HEK293 (cell line): ENCODE results near the gene DENND1A.

Source experiments
- CTCF ChIA-PET: fragments of 350-600 bp; formaldehyde crosslinking; extraction: SDS; loops from one replicate; lab custom pipeline; 2021; ENCODE audit warnings: antibody characterized with exemption; lab: Yijun Ruan, JAX
- POLR2A ChIA-PET: fragments of 300-600 bp; formaldehyde crosslinking; extraction: SDS; loops from one replicate; lab custom pipeline; 2020; ENCODE audit warnings: antibody characterized with exemption, inconsistent platforms; lab: Yijun Ruan, JAX
- H3K27ac ChIP-seq: fragments of 200-500 bp; sonication (Bioruptor generic); 2 replicates; pipeline ENCODE4 v1.5.1; 2014; ENCODE audit warnings: low read depth, low read length, control low read depth, inconsistent platforms; ENCODE audit errors: extremely low read depth
- H3K36me3 ChIP-seq, 2 experiments: fragments of 200-500 bp in 1 of 2; sonication (Bioruptor generic) in 1 of 2; 1 replicate in 1 of 2; 2 replicates in 1 of 2; pipeline ENCODE4 v1.5.1; 2014 to 2017; ENCODE audit warnings: inconsistent platforms in 2 of 2, low read length in 2 of 2; ENCODE audit not compliant: control insufficient read depth in 2 of 2, insufficient read depth in 1 of 2
- H3K4me1 ChIP-seq: fragments of 200-500 bp; sonication (Bioruptor generic); 2 replicates; pipeline ENCODE4 v1.5.1; 2014; ENCODE audit warnings: mild to moderate bottlenecking, low read length, inconsistent platforms; ENCODE audit not compliant: control insufficient read depth, insufficient read depth
- H3K4me3 ChIP-seq: 2 replicates; pipeline ENCODE4 v1.5.1; 2011; ENCODE audit warnings: low read depth, mild to moderate bottlenecking, control low read depth, low read length, moderate library complexity
- H3K9me3 ChIP-seq: fragments of 200-500 bp; sonication (Bioruptor generic); 2 replicates; pipeline ENCODE4 v1.5.1; 2014; ENCODE audit warnings: low read depth, low read length, inconsistent platforms; ENCODE audit not compliant: control insufficient read depth, insufficient read depth
- BCL11A ChIP-seq: fragments of 450-650 bp; formaldehyde crosslinking; IDR thresholded peaks from 2 replicates; pipeline ENCODE4 v1.5.1; 2016; ENCODE audit warnings: low read depth, missing biosample characterization, missing genetic modification characterization
- GLI4 ChIP-seq: fragments of 450-650 bp; formaldehyde crosslinking; IDR thresholded peaks from 2 replicates; pipeline ENCODE4 v1.5.1; 2016; ENCODE audit warnings: missing biosample characterization, missing genetic modification characterization
- HOXC10 ChIP-seq: sonication (generic); formaldehyde crosslinking; IDR thresholded peaks from 2 replicates; pipeline ENCODE4 v1.8.1; 2023; ENCODE audit warnings: mild to moderate bottlenecking, missing genetic modification reagents
- SCRT2 ChIP-seq: fragments of 450-650 bp; formaldehyde crosslinking; IDR thresholded peaks from 2 replicates; pipeline ENCODE4 v1.5.1; 2016; ENCODE audit warnings: missing biosample characterization, missing genetic modification characterization
- SP3 ChIP-seq: fragments of 450-650 bp; formaldehyde crosslinking; IDR thresholded peaks from 2 replicates; pipeline ENCODE4 v1.5.1; 2016; ENCODE audit warnings: missing biosample characterization, missing genetic modification characterization
- ZBTB21 ChIP-seq: fragments of 450-650 bp; formaldehyde crosslinking; IDR thresholded peaks from 2 replicates; pipeline ENCODE4 v1.5.1; 2017; ENCODE audit warnings: missing biosample characterization, missing genetic modification characterization
- ZNF223 ChIP-seq: fragments of 450-650 bp; formaldehyde crosslinking; IDR thresholded peaks from 2 replicates; pipeline ENCODE4 v1.5.1; 2016; ENCODE audit warnings: missing biosample characterization, missing genetic modification characterization
- ZNF324 ChIP-seq: fragments of 450-650 bp; formaldehyde crosslinking; IDR thresholded peaks from 2 replicates; pipeline ENCODE4 v1.5.1; 2016; ENCODE audit warnings: missing biosample characterization, missing genetic modification characterization
- ZNF341 ChIP-seq: fragments of 450-650 bp; formaldehyde crosslinking; IDR thresholded peaks from 2 replicates; pipeline ENCODE4; 2016; ENCODE audit warnings: low read depth, missing biosample characterization, missing genetic modification characterization
- ZNF548 ChIP-seq: fragments of 450-650 bp; formaldehyde crosslinking; IDR thresholded peaks from 2 replicates; pipeline ENCODE4 v1.5.1; 2016; ENCODE audit warnings: missing biosample characterization, missing genetic modification characterization
- ZNF660 ChIP-seq: fragments of 450-650 bp; IDR thresholded peaks from 2 replicates; pipeline ENCODE4 v1.5.1; 2018; ENCODE audit warnings: missing biosample characterization, mild to moderate bottlenecking, missing genetic modification characterization
- ZNF670 ChIP-seq: fragments of 450-650 bp; formaldehyde crosslinking; IDR thresholded peaks from 2 replicates; pipeline ENCODE4 v1.5.1; 2016; ENCODE audit warnings: missing biosample characterization, missing genetic modification characterization, low read depth
- ZNF843 ChIP-seq: fragments of 450-650 bp; formaldehyde crosslinking; IDR thresholded peaks from 2 replicates; pipeline ENCODE4 v1.5.1; 2016; ENCODE audit warnings: missing biosample characterization, missing genetic modification characterization
- TF ChIP-seq, protein P1 (sequence below): fragments of 450-650 bp; formaldehyde crosslinking; conservative IDR thresholded peaks from 2 replicates; pipeline ENCODE4 v1.5.1; 2016; ENCODE audit warnings: low read depth, missing biosample characterization, missing genetic modification characterization
- TF ChIP-seq, protein P2 (sequence below): fragments of 450-650 bp; formaldehyde crosslinking; IDR thresholded peaks from 2 replicates; pipeline ENCODE4 v1.5.1; 2016; ENCODE audit warnings: missing biosample characterization, missing genetic modification characterization, low read depth
- TF ChIP-seq, protein P3 (sequence below): fragments of 450-650 bp; formaldehyde crosslinking; IDR thresholded peaks from 2 replicates; pipeline ENCODE4 v1.5.1; 2017; ENCODE audit warnings: missing biosample characterization, missing genetic modification characterization
- TF ChIP-seq, protein P4 (sequence below): fragments of 450-650 bp; formaldehyde crosslinking; IDR thresholded peaks from 2 replicates; pipeline ENCODE4 v1.5.1; 2016; ENCODE audit warnings: missing biosample characterization, missing genetic modification characterization
- TF ChIP-seq, protein P5 (sequence below): fragments of 450-650 bp; IDR thresholded peaks from 2 replicates; pipeline ENCODE4 v1.5.1; 2018; ENCODE audit warnings: missing biosample characterization, mild to moderate bottlenecking, missing genetic modification characterization

DENND1A gene

DNA sequence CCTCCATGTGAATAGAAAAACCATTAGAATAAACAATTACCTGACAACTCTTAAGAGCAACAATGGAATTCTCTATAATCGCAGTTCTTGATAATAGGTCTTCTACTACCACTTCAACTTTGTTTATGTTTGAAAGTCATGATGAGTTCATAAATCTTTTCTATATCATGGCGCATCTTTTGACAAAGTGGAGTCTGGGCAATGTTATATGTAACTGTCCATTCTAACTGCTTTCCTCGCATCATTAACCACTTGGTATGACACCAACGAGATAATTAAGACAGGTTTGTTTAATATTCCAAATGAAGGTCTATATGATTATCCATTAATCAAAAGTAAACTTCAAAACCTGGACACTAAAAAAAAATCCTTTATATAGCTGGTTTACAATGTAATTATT lies 272.0 kb downstream of the DENND1A start (continued):
- TF ChIP-seq, protein P1, sequence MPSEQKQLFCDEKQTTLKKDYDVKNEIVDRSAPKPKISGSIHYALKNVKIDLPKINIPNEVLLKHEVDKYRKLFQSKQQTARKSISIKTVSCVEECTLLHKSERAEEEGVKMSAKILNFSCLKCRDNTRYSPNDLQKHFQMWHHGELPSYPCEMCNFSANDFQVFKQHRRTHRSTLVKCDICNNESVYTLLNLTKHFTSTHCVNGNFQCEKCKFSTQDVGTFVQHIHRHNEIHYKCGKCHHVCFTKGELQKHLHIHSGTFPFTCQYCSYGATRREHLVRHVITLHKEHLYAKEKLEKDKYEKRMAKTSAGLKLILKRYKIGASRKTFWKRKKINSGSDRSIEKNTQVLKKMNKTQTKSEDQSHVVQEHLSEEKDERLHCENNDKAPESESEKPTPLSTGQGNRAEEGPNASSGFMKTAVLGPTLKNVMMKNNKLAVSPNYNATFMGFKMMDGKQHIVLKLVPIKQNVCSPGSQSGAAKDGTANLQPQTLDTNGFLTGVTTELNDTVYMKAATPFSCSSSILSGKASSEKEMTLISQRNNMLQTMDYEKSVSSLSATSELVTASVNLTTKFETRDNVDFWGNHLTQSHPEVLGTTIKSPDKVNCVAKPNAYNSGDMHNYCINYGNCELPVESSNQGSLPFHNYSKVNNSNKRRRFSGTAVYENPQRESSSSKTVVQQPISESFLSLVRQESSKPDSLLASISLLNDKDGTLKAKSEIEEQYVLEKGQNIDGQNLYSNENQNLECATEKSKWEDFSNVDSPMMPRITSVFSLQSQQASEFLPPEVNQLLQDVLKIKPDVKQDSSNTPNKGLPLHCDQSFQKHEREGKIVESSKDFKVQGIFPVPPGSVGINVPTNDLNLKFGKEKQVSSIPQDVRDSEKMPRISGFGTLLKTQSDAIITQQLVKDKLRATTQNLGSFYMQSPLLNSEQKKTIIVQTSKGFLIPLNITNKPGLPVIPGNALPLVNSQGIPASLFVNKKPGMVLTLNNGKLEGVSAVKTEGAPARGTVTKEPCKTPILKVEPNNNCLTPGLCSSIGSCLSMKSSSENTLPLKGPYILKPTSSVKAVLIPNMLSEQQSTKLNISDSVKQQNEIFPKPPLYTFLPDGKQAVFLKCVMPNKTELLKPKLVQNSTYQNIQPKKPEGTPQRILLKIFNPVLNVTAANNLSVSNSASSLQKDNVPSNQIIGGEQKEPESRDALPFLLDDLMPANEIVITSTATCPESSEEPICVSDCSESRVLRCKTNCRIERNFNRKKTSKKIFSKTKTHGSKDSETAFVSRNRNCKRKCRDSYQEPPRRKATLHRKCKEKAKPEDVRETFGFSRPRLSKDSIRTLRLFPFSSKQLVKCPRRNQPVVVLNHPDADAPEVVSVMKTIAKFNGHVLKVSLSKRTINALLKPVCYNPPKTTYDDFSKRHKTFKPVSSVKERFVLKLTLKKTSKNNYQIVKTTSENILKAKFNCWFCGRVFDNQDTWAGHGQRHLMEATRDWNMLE (tag by site-specific recombination), result no peak
- TF ChIP-seq ZNF324 (tag by site-specific recombination), result no peak
- TF ChIP-seq GLI4, result no peak
- TF ChIP-seq, protein P2, sequence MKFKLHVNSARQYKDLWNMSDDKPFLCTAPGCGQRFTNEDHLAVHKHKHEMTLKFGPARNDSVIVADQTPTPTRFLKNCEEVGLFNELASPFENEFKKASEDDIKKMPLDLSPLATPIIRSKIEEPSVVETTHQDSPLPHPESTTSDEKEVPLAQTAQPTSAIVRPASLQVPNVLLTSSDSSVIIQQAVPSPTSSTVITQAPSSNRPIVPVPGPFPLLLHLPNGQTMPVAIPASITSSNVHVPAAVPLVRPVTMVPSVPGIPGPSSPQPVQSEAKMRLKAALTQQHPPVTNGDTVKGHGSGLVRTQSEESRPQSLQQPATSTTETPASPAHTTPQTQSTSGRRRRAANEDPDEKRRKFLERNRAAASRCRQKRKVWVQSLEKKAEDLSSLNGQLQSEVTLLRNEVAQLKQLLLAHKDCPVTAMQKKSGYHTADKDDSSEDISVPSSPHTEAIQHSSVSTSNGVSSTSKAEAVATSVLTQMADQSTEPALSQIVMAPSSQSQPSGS, result no peak
- no peak for TF ChIP-seq BCL11A (tag by site-specific recombination)
- TF ChIP-seq ZNF223, result no peak

DNA sequence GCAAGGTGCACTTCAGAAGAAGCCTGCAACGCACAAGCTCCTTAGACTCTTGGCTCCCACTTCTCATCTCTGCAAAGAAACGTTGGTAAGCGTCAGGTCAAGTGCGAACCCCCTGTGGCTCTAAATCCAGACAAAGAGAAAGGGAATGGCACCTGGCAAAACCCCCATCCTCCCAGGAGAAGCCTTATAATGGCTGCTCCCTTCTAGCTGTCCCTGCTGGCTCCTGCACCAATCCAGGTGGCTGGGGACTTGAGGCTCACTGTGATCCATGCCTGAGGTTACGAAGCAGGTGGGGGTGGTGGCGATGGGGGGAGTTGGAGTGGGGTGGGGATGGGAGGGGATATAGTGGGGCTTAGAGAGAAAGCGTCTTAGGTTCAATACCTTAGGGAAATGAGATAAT lies 272.8 kb downstream of the DENND1A start:
- H3K4me1 ChIP-seq, result no peaks in the 10 kb centered on the region; the same call in 1 of the 2 replicates
- no peak overlapping the region for H3K27ac ChIP-seq
- TF ChIP-seq, protein P3, sequence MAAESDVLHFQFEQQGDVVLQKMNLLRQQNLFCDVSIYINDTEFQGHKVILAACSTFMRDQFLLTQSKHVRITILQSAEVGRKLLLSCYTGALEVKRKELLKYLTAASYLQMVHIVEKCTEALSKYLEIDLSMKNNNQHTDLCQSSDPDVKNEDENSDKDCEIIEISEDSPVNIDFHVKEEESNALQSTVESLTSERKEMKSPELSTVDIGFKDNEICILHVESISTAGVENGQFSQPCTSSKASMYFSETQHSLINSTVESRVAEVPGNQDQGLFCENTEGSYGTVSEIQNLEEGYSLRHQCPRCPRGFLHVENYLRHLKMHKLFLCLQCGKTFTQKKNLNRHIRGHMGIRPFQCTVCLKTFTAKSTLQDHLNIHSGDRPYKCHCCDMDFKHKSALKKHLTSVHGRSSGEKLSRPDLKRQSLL (tag by site-specific recombination), result no peak
- TF ChIP-seq, all 188 proteins: peak for 0
- H3K36me3 ChIP-seq, result no peaks in the 10 kb centered on the region
- ChIA-PET CTCF (interaction anchor here (0.7 kb wide), 1 partner anchor 330 kb away, joined by 3 read pairs; no protein-coding TSS in a partner anchor), POLR2A (no interaction called here)
- H3K4me3 ChIP-seq, result no peak overlapping the region
- no peaks in the 10 kb centered on the region for H3K9me3 ChIP-seq

DNA sequence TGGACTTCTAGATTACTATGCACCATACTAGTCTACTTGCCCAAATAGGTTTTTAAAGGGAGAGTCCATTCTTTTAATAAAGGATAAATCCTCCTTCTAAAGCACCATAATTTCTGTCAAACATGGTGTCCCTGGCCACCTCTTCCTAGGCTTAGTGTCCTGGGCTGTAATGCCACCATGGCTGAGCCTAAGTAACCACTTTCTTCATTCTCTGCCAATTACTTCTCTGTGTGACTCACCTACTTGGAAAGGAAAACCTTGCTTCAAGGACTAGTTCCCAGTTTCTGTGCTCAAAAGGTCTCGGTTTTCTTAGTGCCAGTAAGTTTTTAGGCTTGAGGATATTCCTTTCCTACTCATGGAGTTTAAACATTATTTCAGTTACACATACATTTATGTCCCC lies 273.4 kb downstream of the DENND1A start:
- Histone ChIP-seq H3K4me1 (no peaks in the 10 kb centered on the region; the same call in 1 of the 2 replicates), H3K36me3 (no peaks in the 10 kb centered on the region), H3K9me3 (no peaks in the 10 kb centered on the region), H3K4me3 (no peak overlapping the region), H3K27ac (no peak overlapping the region)
- ChIA-PET POLR2A (no interaction called here), CTCF (interaction anchor here (0.7 kb wide), 1 partner anchor 329 kb away, joined by 3 read pairs; no protein-coding TSS in a partner anchor)
- TF ChIP-seq SCRT2 (tag by site-specific recombination), result no peak
- TF ChIP-seq ZNF843 (tag by site-specific recombination), result no peak
- no peak for TF ChIP-seq ZNF548 (tag by site-specific recombination)
- no peak for TF ChIP-seq ZBTB21 (tag by site-specific recombination)

DNA sequence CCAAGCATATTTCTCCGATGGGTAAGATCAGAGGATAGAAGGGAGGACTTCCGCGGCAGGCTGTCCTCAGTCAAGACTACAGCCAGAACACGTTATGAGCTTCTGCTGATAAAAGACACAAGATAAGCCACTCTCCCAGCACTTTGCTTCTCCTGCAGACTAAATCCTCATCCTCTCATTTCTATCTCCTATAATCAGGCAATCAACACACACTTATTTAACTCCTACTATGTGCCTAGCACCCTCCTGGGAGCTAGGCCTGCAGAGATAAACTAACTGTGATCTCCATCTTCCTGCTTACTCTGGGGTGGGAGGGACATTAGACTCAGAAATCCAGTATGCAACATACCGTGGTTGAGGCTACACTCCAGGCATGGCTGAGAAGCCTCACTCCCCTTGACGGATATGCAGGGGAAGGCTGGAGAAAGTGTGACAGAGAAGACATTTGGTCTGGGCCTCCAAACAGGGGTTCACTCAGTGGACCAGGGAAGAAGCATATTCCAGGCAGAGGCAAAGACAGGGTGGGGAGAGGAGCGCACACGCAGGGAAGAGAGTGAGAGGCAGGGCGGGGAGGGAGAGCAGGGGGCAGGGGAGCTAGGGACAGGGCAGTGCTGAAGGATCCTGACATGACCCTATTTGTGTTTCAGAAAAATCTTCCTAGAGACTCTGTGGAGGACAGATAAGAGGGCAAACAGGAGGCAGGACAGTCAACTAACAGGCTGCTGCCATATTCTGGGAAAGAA lies 274.1 kb downstream of the DENND1A start:
- Histone ChIP-seq H3K27ac (no peak overlapping the region), H3K9me3 (no peaks in the 10 kb centered on the region), H3K36me3 (no peaks in the 10 kb centered on the region), H3K4me1 (no peaks in the 10 kb centered on the region; the same call in 1 of the 2 replicates), H3K4me3 (no peak overlapping the region)
- ChIA-PET POLR2A (no interaction called here), CTCF (no interaction called here)
- TF ChIP-seq ZNF670 (tag by site-specific recombination) (no peak), ZNF660 (tag by site-specific recombination) (no peak), HOXC10 (no peak), SP3 (no peak), ZNF341 (tag by site-specific recombination) (no peak)
- TF ChIP-seq, protein P4, sequence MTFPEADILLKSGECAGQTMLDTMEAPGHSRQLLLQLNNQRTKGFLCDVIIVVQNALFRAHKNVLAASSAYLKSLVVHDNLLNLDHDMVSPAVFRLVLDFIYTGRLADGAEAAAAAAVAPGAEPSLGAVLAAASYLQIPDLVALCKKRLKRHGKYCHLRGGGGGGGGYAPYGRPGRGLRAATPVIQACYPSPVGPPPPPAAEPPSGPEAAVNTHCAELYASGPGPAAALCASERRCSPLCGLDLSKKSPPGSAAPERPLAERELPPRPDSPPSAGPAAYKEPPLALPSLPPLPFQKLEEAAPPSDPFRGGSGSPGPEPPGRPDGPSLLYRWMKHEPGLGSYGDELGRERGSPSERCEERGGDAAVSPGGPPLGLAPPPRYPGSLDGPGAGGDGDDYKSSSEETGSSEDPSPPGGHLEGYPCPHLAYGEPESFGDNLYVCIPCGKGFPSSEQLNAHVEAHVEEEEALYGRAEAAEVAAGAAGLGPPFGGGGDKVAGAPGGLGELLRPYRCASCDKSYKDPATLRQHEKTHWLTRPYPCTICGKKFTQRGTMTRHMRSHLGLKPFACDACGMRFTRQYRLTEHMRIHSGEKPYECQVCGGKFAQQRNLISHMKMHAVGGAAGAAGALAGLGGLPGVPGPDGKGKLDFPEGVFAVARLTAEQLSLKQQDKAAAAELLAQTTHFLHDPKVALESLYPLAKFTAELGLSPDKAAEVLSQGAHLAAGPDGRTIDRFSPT (tag by site-specific recombination), result no peak
- TF ChIP-seq, protein P5, sequence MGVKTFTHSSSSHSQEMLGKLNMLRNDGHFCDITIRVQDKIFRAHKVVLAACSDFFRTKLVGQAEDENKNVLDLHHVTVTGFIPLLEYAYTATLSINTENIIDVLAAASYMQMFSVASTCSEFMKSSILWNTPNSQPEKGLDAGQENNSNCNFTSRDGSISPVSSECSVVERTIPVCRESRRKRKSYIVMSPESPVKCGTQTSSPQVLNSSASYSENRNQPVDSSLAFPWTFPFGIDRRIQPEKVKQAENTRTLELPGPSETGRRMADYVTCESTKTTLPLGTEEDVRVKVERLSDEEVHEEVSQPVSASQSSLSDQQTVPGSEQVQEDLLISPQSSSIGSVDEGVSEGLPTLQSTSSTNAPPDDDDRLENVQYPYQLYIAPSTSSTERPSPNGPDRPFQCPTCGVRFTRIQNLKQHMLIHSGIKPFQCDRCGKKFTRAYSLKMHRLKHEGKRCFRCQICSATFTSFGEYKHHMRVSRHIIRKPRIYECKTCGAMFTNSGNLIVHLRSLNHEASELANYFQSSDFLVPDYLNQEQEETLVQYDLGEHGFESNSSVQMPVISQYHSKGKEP (tag by site-specific recombination), result no peak
